DND-41 (cell line): ENCODE results near the gene GMEB2.

Experiments used
- ATAC-seq: fragments of 200-7000 bp; cut with Tn5 transposase; 3 replicates; pipeline ENCODE4 v1.9.1; 2021; ENCODE audit warnings: low read depth; ENCODE audit not compliant: insufficient read depth
- DNase-seq: peaks from one replicate; pipeline ENCODE4 v3.0.0-alpha.2; 2020
- H2AFZ ChIP-seq: 2 replicates; pipeline ENCODE4 v1.6.0; 2012; ENCODE audit warnings: low read depth, low read length
- H3K27ac ChIP-seq: 2 replicates; pipeline ENCODE4 v1.5.1; 2012; ENCODE audit warnings: low read length, inconsistent platforms
- H3K27me3 ChIP-seq: fragments of 200-600 bp; sonication (generic); 2 replicates; pipeline ENCODE4 v1.6.0; 2012; ENCODE audit warnings: low read length, mild to moderate bottlenecking, inconsistent platforms; ENCODE audit not compliant: insufficient read depth, poor library complexity
- H3K36me3 ChIP-seq: 2 replicates; pipeline ENCODE4 v1.5.1; 2012; ENCODE audit warnings: low read length, inconsistent platforms; ENCODE audit not compliant: insufficient read depth
- H3K4me1 ChIP-seq: 2 replicates; pipeline ENCODE4 v1.5.1; 2012; ENCODE audit warnings: mild to moderate bottlenecking, low read length; ENCODE audit not compliant: insufficient read depth
- H3K4me2 ChIP-seq: 2 replicates; pipeline ENCODE4 v1.6.0; 2012; ENCODE audit warnings: mild to moderate bottlenecking, moderate library complexity, low read length, inconsistent platforms; ENCODE audit not compliant: insufficient read depth
- H3K4me3 ChIP-seq, 2 experiments: fragments of 200-600 bp in 1 of 2; shearing (Covaris generic) in 1 of 2; 2 replicates each; pipeline ENCODE4 v1.5.1; 2012 to 2016; ENCODE audit warnings: inconsistent platforms in 2 of 2, low read length in 2 of 2, mild to moderate bottlenecking in 2 of 2, low read depth in 1 of 2, moderate library complexity in 1 of 2
- H3K79me2 ChIP-seq: 2 replicates; pipeline ENCODE4 v1.6.0; 2012; ENCODE audit warnings: low read length, inconsistent platforms; ENCODE audit not compliant: insufficient read depth
- H3K9ac ChIP-seq: 2 replicates; pipeline ENCODE4 v1.6.0; 2012; ENCODE audit warnings: low read depth, mild to moderate bottlenecking, inconsistent platforms, low read length, moderate library complexity
- H3K9me3 ChIP-seq: 2 replicates; pipeline ENCODE4 v1.5.1; 2012; ENCODE audit warnings: low read length, moderate library complexity, mild to moderate bottlenecking, inconsistent platforms; ENCODE audit not compliant: insufficient read depth, severe bottlenecking
- H4K20me1 ChIP-seq: 2 replicates; pipeline ENCODE4 v1.6.0; 2012; ENCODE audit warnings: low read length; ENCODE audit not compliant: insufficient read depth
- CTCF ChIP-seq: IDR thresholded peaks from 2 replicates; pipeline ENCODE4 v1.5.1; 2012; ENCODE audit warnings: borderline replicate concordance, low read length, moderate library complexity, mild to moderate bottlenecking; ENCODE audit not compliant: poor library complexity, severe bottlenecking; ENCODE audit errors: extremely low read depth
- EZH2 ChIP-seq: IDR thresholded peaks from 3 replicates; pipeline ENCODE4 v1.6.1; 2012; ENCODE audit warnings: borderline replicate concordance, low read depth, mild to moderate bottlenecking, moderate library complexity, low read length, inconsistent platforms; ENCODE audit not compliant: severe bottlenecking

Gene GMEB2

DNA sequence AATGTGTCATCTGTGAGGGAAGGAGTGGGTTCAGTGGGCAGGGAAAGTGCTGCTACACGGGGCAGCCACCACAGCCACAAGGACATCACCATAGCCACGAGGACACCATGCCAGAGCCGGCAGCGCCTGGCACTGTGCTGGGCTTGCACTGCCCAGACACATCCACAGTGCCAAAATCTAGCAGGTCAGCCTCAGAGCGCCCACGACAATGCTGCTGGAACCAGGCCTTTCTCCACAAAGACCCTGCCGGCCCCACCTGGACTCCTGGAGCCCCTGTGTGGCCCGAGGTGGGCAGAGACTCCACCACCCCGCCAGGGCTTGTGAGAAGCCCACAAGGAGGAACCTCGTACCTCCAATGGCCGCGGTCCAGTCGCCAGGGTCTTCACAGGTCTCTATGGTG, 34.2 kb downstream of the GMEB2 start:
- Histone ChIP-seq H4K20me1 (peaks cover 11% of the 10 kb centered on the region), H3K36me3 (peaks cover 90% of the 10 kb centered on the region), H3K27ac (no peak overlapping the region), H3K9ac (no peak overlapping the region), H3K4me3 (no peak overlapping the region), H3K4me2 (no peak overlapping the region), H3K27me3 (no peaks in the 10 kb centered on the region), H2AFZ (no peak overlapping the region), H3K4me1 (no peaks in the 10 kb centered on the region), H3K79me2 (no peaks in the 10 kb centered on the region), H3K9me3 (no peaks in the 10 kb centered on the region)
- DNase-seq (no peak), ATAC-seq (no peak)
- TF ChIP-seq EZH2 (no peak), CTCF (no peak)

DNA sequence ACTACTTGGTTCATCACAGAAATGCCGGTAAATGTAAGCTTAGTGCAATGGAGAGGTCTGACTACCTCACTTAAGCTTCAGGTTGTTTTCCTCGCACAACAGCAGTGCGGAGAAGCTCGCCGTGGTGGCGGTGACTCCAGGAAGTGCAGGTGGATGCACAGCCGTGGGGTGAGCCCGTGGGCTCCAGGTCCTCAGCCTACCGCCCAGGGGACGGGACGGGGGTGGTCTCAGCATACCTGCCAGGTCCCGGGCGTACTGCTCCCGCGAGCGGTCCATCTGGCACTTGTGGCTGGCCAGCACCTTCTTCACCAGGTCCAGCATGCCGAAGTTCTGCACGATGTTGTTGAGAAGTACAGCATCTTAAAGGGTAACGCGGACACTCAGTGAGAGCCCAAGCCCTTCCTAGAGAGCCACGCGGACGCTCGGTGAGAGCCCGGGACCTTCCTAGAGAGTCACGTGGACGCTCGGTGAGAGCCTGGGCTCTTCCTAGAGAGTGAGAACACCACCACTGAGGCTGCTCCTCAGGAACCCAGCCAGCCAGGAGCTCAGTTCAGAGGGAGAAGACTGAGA, 35.0 kb downstream of the GMEB2 start:
- TF ChIP-seq EZH2 (no peak), CTCF (no peak)
- no peak overlapping the region for H3K9ac ChIP-seq
- no peak for ATAC-seq

GRCh38 chr20:63591147-63591533, 35.8 kb downstream of the GMEB2 start:
- DNase-seq: no peak
- no peak; the same call in 2 of the 3 replicates for ATAC-seq
- H3K4me3 ChIP-seq: no peak overlapping the region
- H3K27ac ChIP-seq: no peak overlapping the region
- H3K36me3 ChIP-seq: peaks cover 80% of the 10 kb centered on the region
- no peaks in the 10 kb centered on the region for H3K27me3 ChIP-seq
- no peak overlapping the region for H2AFZ ChIP-seq
- H3K9me3 ChIP-seq: no peaks in the 10 kb centered on the region
- no peaks in the 10 kb centered on the region for H3K4me1 ChIP-seq
- no peak overlapping the region for H3K9ac ChIP-seq
- no peak overlapping the region for H3K4me2 ChIP-seq
- peaks cover 5% of the 10 kb centered on the region; the same call in 1 of the 2 replicates for H4K20me1 ChIP-seq
- TF ChIP-seq CTCF: no peak
- TF ChIP-seq EZH2: no peak
- no peaks in the 10 kb centered on the region for H3K79me2 ChIP-seq

More for the DNA sequence above, 35.0 kb downstream of the GMEB2 start:
- H2AFZ ChIP-seq: no peak overlapping the region
- no peaks in the 10 kb centered on the region for H3K4me1 ChIP-seq
- H3K4me3 ChIP-seq: no peak overlapping the region
- H3K9me3 ChIP-seq: no peaks in the 10 kb centered on the region
- H3K36me3 ChIP-seq: peaks cover 86% of the 10 kb centered on the region
- H3K79me2 ChIP-seq: no peaks in the 10 kb centered on the region
- H3K27me3 ChIP-seq: no peaks in the 10 kb centered on the region
- no peak overlapping the region for H3K4me2 ChIP-seq
- DNase-seq: no peak
- H3K27ac ChIP-seq: no peak overlapping the region
- peaks cover 8% of the 10 kb centered on the region; the same call in 1 of the 2 replicates for H4K20me1 ChIP-seq
